IMR-90 (cell line): ENCODE measurements around the gene ZNF296. TPM values are rescaled to one million over a fixed set of nuclear protein-coding genes. Genes with fewer than 3 reads are reported as not detected.

Experiments
- ATAC-seq: fragments of 200-7000 bp; cut with Tn5 transposase; 2 replicates; pipeline ENCODE4 v1.9.1; 2020; ENCODE audit warnings: low read depth, mild to moderate bottlenecking, moderate library complexity
- BruUV-seq: library from RNA; stranded (reverse); fragments of 400-500 nt; replicated peaks from 2 replicates; lab custom pipeline; 2021; lab: Mats Ljungman, UMichigan
- CTCF ChIA-PET: fragments of 300-600 bp; formaldehyde crosslinking; extraction: SDS; loops from one replicate; lab custom pipeline; 2021; ENCODE audit warnings: antibody characterized with exemption; lab: Yijun Ruan, JAX
- POLR2A ChIA-PET: fragments of 300-600 bp; sonication (Branson Sonifier 250); formaldehyde crosslinking; loops from one replicate; lab custom pipeline; 2022; ENCODE audit warnings: antibody characterized with exemption; ENCODE audit not compliant: unreplicated experiment; lab: Charles Lee
- DNase-seq: peaks from one replicate; pipeline ENCODE4 v3.0.0; 2013
- H2AFZ ChIP-seq: replicated peaks from 2 replicates; pipeline ENCODE3; 2013; ENCODE audit warnings: low read length, mild to moderate bottlenecking; ENCODE audit not compliant: poor library complexity
- H2AK5ac ChIP-seq: 2 replicates; pipeline ENCODE4 v1.6.1; 2013; ENCODE audit warnings: low read depth, low read length, inconsistent platforms
- H2AK9ac ChIP-seq: replicated peaks from 2 replicates; pipeline ENCODE3; 2013; ENCODE audit warnings: mild to moderate bottlenecking, low read depth, low read length, moderate library complexity; ENCODE audit not compliant: poor library complexity
- H2BK120ac ChIP-seq: 2 replicates; pipeline ENCODE4 v1.6.1; 2013; ENCODE audit warnings: low read depth, low read length, inconsistent platforms
- H2BK15ac ChIP-seq: 3 replicates; pipeline ENCODE4 v1.6.1; 2013; ENCODE audit warnings: low read depth, low read length, inconsistent platforms
- H2BK20ac ChIP-seq: 2 replicates; pipeline ENCODE4 v1.6.1; 2013; ENCODE audit warnings: low read depth, mild to moderate bottlenecking, inconsistent platforms, low read length, moderate library complexity
- H2BK5ac ChIP-seq: 2 replicates; pipeline ENCODE4 v1.6.1; 2013; ENCODE audit warnings: mild to moderate bottlenecking, low read depth, low read length, inconsistent platforms; ENCODE audit not compliant: poor library complexity, severe bottlenecking
- H3K14ac ChIP-seq: replicated peaks from 2 replicates; pipeline ENCODE4 v1.6.1; 2013; ENCODE audit warnings: low read depth, low read length, inconsistent platforms
- H3K18ac ChIP-seq: 2 replicates; pipeline ENCODE4 v1.6.1; 2013; ENCODE audit warnings: low read depth, low read length, control low read depth
- H3K23ac ChIP-seq: 2 replicates; pipeline ENCODE4 v1.6.1; 2013; ENCODE audit warnings: low read depth, low read length, inconsistent platforms
- H3K27ac ChIP-seq: 2 replicates; pipeline ENCODE4 v1.5.1; 2013; ENCODE audit warnings: mild to moderate bottlenecking, control low read depth, low read length; ENCODE audit not compliant: insufficient read depth
- H3K27me3 ChIP-seq: 2 replicates; pipeline ENCODE4 v1.6.1; 2013; ENCODE audit warnings: low read length; ENCODE audit not compliant: control insufficient read depth, insufficient read depth
- H3K36me3 ChIP-seq: 2 replicates; pipeline ENCODE4 v1.6.1; 2013; ENCODE audit warnings: low read length, mixed read lengths; ENCODE audit not compliant: control insufficient read depth, insufficient read depth
- H3K4ac ChIP-seq: 2 replicates; pipeline ENCODE4 v1.6.1; 2013; ENCODE audit warnings: low read depth, low read length, inconsistent platforms
- H3K4me1 ChIP-seq: 2 replicates; pipeline ENCODE4 v1.6.1; 2013; ENCODE audit warnings: low read length, mixed read lengths; ENCODE audit not compliant: control insufficient read depth, insufficient read depth
- H3K4me2 ChIP-seq: 2 replicates; pipeline ENCODE4 v1.6.1; 2013; ENCODE audit warnings: low read depth, mild to moderate bottlenecking, control low read depth, low read length, moderate library complexity
- H3K4me3 ChIP-seq: 2 replicates; pipeline ENCODE4 v1.5.1; 2013; ENCODE audit warnings: low read depth, mild to moderate bottlenecking, control low read depth, low read length, moderate library complexity; ENCODE audit not compliant: insufficient read depth
- H3K56ac ChIP-seq: 2 replicates; pipeline ENCODE4 v1.6.1; 2013; ENCODE audit warnings: low read length, inconsistent platforms; ENCODE audit not compliant: insufficient read depth; ENCODE audit errors: extremely low read depth
- H3K79me1 ChIP-seq, 2 experiments: 2 replicates each; pipeline ENCODE4 v1.6.1; 2013; ENCODE audit warnings: low read length in 2 of 2, inconsistent platforms in 1 of 2, low read depth in 1 of 2
- H3K9ac ChIP-seq: 2 replicates; pipeline ENCODE4 v1.6.1; 2013; ENCODE audit warnings: low read depth, low read length, control low read depth
- H3K9me1 ChIP-seq: 2 replicates; pipeline ENCODE4 v1.6.1; 2013; ENCODE audit warnings: low read length, inconsistent platforms; ENCODE audit not compliant: insufficient read depth
- H3K9me3 ChIP-seq: 2 replicates; pipeline ENCODE4 v1.6.1; 2013; ENCODE audit warnings: low read length; ENCODE audit not compliant: control insufficient read depth, insufficient read depth
- H4K20me1 ChIP-seq: 2 replicates; pipeline ENCODE4 v1.6.1; 2013; ENCODE audit warnings: low read length, inconsistent platforms; ENCODE audit not compliant: insufficient read depth
- H4K5ac ChIP-seq: 2 replicates; pipeline ENCODE4 v1.6.1; 2013; ENCODE audit warnings: mild to moderate bottlenecking, low read depth, low read length, control low read depth
- H4K8ac ChIP-seq, 2 experiments: 2 replicates each; pipeline ENCODE4 v1.6.1; 2013; ENCODE audit warnings: low read depth in 2 of 2, low read length in 2 of 2, control low read depth in 1 of 2, inconsistent platforms in 1 of 2
- H4K91ac ChIP-seq: 2 replicates; pipeline ENCODE4 v1.6.1; 2013; ENCODE audit warnings: low read depth, low read length, inconsistent platforms; ENCODE audit not compliant: insufficient read depth
- BHLHE40 ChIP-seq: fragments of 150-350 bp; IDR thresholded peaks from 2 replicates; pipeline ENCODE4 v1.6.1; 2016; ENCODE audit warnings: mild to moderate bottlenecking, low read depth, low read length
- CHD1 ChIP-seq: IDR thresholded peaks from 2 replicates; pipeline ENCODE4 v1.6.1; 2012; ENCODE audit warnings: low read depth, low read length, improper control_type of control experiment
- MAFK ChIP-seq: IDR thresholded peaks from 2 replicates; pipeline ENCODE4 v1.6.1; 2012; ENCODE audit warnings: low read depth, low read length, improper control_type of control experiment
- MXI1 ChIP-seq: IDR thresholded peaks from 2 replicates; pipeline ENCODE4 v1.6.1; 2012; ENCODE audit warnings: low read depth, mild to moderate bottlenecking, low read length, moderate library complexity, borderline replicate concordance
- NFE2L2 ChIP-seq: fragments of 150-350 bp; IDR thresholded peaks from 2 replicates; pipeline ENCODE4 v1.6.1; 2016; ENCODE audit warnings: low read depth, mild to moderate bottlenecking, low read length
- whole genome bisulfite sequencing, 2 experiments: methylation state at CpG; one replicate each; pipeline versions ENCODE4 v1.1.5 to v1.1.7; 2013; ENCODE audit warnings: missing lambda C conversion rate in 2 of 2; ENCODE audit not compliant: insufficient read length in 1 of 2; ENCODE audit errors: extremely low coverage in 2 of 2; 5-methylcytosine and 5-hydroxymethylcytosine counted together
- dilution Hi-C: fragments of 300-500 bp; cut with HindIII; formaldehyde crosslinking; loops from one replicate; pipeline ENCODE4 v1.14.3; 2018; ENCODE audit warnings: low sequenced_read_pairs; ENCODE audit not compliant: unreplicated experiment
- in situ Hi-C: fragments of 300-500 bp; cut with MboI; formaldehyde crosslinking; loops from 3 replicates; pipeline ENCODE4 v1.14.3; 2019; ENCODE audit warnings: low sequenced_read_pairs, inconsistent platforms, mixed read lengths
- intact Hi-C: fragments of 100-400 bp; cut with micrococcal nuclease; formaldehyde crosslinking; loops from 2 replicates; pipeline ENCODE4 v1.10.0; 2022
- polyA plus RNA-seq, 3 experiments: library from polyadenylated mRNA; depleted of rRNA; stranded (reverse); fragments of >200 nt; gene quantifications; 2 replicates each; pipeline ENCODE4 v1.2.3, GENCODE V29; 2012; ENCODE audit warnings: low replicate concordance in 1 of 3
- total RNA-seq: library from RNA; depleted of rRNA; stranded (reverse); fragments of >200 nt; gene quantifications from 2 replicates; pipeline ENCODE4 v1.2.3, GENCODE V29; 2012
- TF ChIP-seq, protein P1 (sequence below): fragments of 150-350 bp; IDR thresholded peaks from 2 replicates; pipeline ENCODE4 v1.6.1; 2017; ENCODE audit warnings: mild to moderate bottlenecking, antibody characterized with exemption, low read length, low read depth

The ZNF296 gene
- total and polyA plus RNA-seq, 2 of the 4 experiments (the other 2 are of a cell fraction) = 0.10 TPM; not detected in 1

- Histone ChIP-seq H2BK20ac (no peak overlapping the region), H3K18ac (no peak overlapping the region), H3K27me3 (no peaks in the 10 kb centered on the region), H3K9me1 (peaks cover 42% of the 10 kb centered on the region), H3K4me1 (peaks cover 32% of the 10 kb centered on the region), H3K9me3 (no peaks in the 10 kb centered on the region), H3K4ac (peak overlapping the region; percentile 46; the same call in 1 of the 2 replicates), H3K56ac (no peak overlapping the region), H4K91ac (no peak overlapping the region), H4K20me1 (peaks cover 97% of the 10 kb centered on the region), H3K23ac (peak overlapping the region; percentile 14; the same call in 1 of the 2 replicates), H2AFZ (peak overlapping the region; percentile 64), H4K8ac (peak overlapping the region in 1 of 2 experiments; percentile 26; a peak in 1 of 4 replicates), H3K9ac (0 out of 2 replicates have a peak overlapping the region, but pooled peaks have one; percentile 30), H3K4me2 (peak overlapping the region; percentile 63), H2AK5ac (peak overlapping the region; percentile 56; the same call in 1 of the 2 replicates), H3K27ac (no peak overlapping the region), H3K4me3 (no peak overlapping the region), H3K79me1 (peaks cover 39 to 97% of the 10 kb centered on the region in 2 experiments), H2AK9ac (peak overlapping the region; percentile 80), H2BK120ac (no peak overlapping the region), H3K36me3 (0 out of 2 replicates have a peak, but pooled peaks cover 1% of the 10 kb centered on the region), H4K5ac (peak overlapping the region; percentile 35; the same call in 1 of the 2 replicates), H3K14ac (no peak overlapping the region; the same call in 1 of the 2 replicates), H2BK5ac (no peak overlapping the region), H2BK15ac (no peak overlapping the region)
- in situ Hi-C loops = no loop called here
- ChIA-PET CTCF (no interaction called here), POLR2A (no interaction called here)
- peak; percentile 5; the same call in 1 of the 2 replicates for ATAC-seq
- BruUV-seq = no TSS peak
- dilution Hi-C loops = no loop called here
- TF ChIP-seq, protein P1, sequence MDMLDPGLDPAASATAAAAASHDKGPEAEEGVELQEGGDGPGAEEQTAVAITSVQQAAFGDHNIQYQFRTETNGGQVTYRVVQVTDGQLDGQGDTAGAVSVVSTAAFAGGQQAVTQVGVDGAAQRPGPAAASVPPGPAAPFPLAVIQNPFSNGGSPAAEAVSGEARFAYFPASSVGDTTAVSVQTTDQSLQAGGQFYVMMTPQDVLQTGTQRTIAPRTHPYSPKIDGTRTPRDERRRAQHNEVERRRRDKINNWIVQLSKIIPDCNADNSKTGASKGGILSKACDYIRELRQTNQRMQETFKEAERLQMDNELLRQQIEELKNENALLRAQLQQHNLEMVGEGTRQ = peak; percentile 57; the same call in 1 of the 2 replicates
- TF ChIP-seq NFE2L2 = no peak
- TF ChIP-seq BHLHE40 = no peak
- no peak for TF ChIP-seq CHD1
- TF ChIP-seq MAFK = no peak
- TF ChIP-seq MXI1 = no peak
- no peak for DNase-seq
- intact Hi-C loops = no loop called here
- WGBS, 2 experiments = 80% methylated on average over 1 of the region's 15 CpGs; no CpG with 5 or more reads in 1 of the 2 experiments
These were observed 26.9 kb upstream of the ZNF296 start for GRCh38 chr19:45103156-45103507.
